Bronchial epithelial cell (primary cell): ENCODE measurements around the gene GMDS. TPM values are rescaled to one million over a fixed set of nuclear protein-coding genes. Genes with fewer than 3 reads are reported as not detected.

Source experiments
- DNase-seq: peaks from one replicate; pipeline ENCODE4 v3.0.0-alpha.2; 2010; ENCODE audit warnings: low read depth
- FAIRE-seq: peaks from 2 replicates; lab custom pipeline; 2011; peaks lifted over from hg19 to GRCh38; lab: Jason Lieb, UNC
- H3K27me3 ChIP-seq: 2 replicates; pipeline ENCODE4 v1.5.1; 2011; ENCODE audit warnings: low read length; ENCODE audit not compliant: control insufficient read depth, insufficient read depth
- H3K36me3 ChIP-seq: 2 replicates; pipeline ENCODE4 v1.5.1; 2011; ENCODE audit warnings: low read length; ENCODE audit not compliant: control insufficient read depth, insufficient read depth
- H3K4me3 ChIP-seq: 2 replicates; pipeline ENCODE4 v1.5.1; 2011; ENCODE audit warnings: mild to moderate bottlenecking, low read depth, low read length, control low read depth
- total RNA-seq: library from RNA; depleted of rRNA; stranded (reverse); fragments of >200 nt; gene quantifications from 2 replicates; pipeline ENCODE4 v1.2.1, GENCODE V29; 2014
- TF ChIP-seq, protein P1 (sequence below): IDR thresholded peaks from 2 replicates; pipeline ENCODE4 v1.5.1; 2011; ENCODE audit warnings: mild to moderate bottlenecking, moderate library complexity, low read length, control low read depth, inconsistent platforms; ENCODE audit not compliant: insufficient read depth, severe bottlenecking

GMDS gene
- total RNA-seq, 1 donor from 2014 or later: 8.2 TPM

- no peak for DNase-seq
- TF ChIP-seq, protein P1, sequence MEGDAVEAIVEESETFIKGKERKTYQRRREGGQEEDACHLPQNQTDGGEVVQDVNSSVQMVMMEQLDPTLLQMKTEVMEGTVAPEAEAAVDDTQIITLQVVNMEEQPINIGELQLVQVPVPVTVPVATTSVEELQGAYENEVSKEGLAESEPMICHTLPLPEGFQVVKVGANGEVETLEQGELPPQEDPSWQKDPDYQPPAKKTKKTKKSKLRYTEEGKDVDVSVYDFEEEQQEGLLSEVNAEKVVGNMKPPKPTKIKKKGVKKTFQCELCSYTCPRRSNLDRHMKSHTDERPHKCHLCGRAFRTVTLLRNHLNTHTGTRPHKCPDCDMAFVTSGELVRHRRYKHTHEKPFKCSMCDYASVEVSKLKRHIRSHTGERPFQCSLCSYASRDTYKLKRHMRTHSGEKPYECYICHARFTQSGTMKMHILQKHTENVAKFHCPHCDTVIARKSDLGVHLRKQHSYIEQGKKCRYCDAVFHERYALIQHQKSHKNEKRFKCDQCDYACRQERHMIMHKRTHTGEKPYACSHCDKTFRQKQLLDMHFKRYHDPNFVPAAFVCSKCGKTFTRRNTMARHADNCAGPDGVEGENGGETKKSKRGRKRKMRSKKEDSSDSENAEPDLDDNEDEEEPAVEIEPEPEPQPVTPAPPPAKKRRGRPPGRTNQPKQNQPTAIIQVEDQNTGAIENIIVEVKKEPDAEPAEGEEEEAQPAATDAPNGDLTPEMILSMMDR: no peak
These were observed 131.3 kb downstream of the GMDS start for GRCh38 chr6:2114100-2114499.

DNA sequence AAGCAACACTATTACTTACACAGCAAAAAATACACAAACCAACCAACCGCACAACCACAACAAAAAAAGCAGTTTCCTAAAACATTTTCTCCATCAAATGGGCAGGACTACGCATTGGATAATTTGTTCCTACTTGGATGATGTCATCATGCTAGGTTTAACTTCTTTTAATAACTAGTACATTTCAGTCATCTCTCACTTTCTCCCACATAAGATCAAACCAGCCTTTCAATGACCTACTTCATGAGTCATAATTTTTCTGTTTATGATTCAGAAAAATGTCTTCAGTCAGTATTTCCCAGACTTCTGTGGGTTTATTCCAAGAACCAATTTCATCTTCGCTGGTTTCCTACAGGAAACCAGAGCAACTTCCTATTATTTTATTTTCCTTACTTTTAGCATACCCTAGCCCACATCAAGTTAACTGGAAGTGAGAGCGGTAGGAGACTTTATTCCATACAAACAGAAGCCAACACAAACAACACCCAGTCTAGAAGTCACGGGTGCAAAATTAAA is 134.2 kb downstream of the GMDS start:
- Histone ChIP-seq H3K36me3 (no peaks in the 10 kb centered on the region), H3K27me3 (no peaks in the 10 kb centered on the region), H3K4me3 (no peak overlapping the region)
- no peak for FAIRE-seq
- DNase-seq: peak; percentile 89
- TF ChIP-seq, protein P1: no peak

More at GRCh38 chr6:2114100-2114499, 131.3 kb downstream of the GMDS start:
- no peaks in the 10 kb centered on the region for H3K27me3 ChIP-seq
- no peaks in the 10 kb centered on the region for H3K36me3 ChIP-seq
- no peak overlapping the region for H3K4me3 ChIP-seq
- FAIRE-seq: no peak

DNA sequence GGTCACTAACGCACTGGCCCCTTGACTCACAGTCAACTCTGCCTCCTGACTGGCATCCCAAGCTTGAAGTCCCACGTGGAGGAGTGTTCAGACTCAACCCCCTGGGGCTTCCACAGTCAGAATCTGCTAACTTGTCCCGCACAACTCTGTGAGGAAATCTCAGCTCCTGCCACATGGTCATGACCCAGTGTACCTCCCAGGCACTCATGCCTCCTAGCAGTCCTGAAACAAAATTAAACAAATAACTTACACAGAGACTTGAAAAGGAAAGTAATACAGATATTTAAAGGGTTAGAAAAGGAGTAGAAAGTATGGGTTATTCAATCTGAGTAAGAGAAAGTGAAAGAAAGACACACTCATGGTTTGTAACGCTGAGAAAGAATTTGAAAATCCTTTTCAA is 134.9 kb downstream of the GMDS start:
- Histone ChIP-seq H3K27me3 (no peaks in the 10 kb centered on the region), H3K4me3 (no peak overlapping the region), H3K36me3 (no peaks in the 10 kb centered on the region)
- no peak for DNase-seq
- no peak for FAIRE-seq
- TF ChIP-seq, protein P1: no peak

DNA sequence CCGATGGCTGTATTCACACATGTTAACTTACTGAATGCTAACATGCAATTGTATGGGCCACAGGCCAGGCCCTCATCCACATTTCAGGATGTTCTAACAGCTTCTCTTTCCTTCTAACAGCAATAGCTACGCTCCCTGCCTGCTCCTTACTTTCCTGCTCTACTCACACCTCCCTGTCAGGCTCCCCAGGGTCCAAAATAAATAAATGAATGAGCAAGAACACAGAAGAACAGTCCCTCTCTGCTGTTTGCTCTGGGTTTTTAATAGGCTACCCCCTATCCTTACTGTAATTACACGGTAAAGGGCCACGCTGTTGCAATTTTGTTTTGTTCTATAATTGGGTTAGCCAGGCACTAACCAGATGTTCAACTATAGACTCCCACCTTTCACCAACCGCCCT is 135.6 kb downstream of the GMDS start:
- DNase-seq (no peak), FAIRE-seq (peak; percentile 58)
- Histone ChIP-seq H3K36me3 (no peaks in the 10 kb centered on the region), H3K4me3 (no peak overlapping the region), H3K27me3 (no peaks in the 10 kb centered on the region)
- TF ChIP-seq, protein P1: no peak

DNA sequence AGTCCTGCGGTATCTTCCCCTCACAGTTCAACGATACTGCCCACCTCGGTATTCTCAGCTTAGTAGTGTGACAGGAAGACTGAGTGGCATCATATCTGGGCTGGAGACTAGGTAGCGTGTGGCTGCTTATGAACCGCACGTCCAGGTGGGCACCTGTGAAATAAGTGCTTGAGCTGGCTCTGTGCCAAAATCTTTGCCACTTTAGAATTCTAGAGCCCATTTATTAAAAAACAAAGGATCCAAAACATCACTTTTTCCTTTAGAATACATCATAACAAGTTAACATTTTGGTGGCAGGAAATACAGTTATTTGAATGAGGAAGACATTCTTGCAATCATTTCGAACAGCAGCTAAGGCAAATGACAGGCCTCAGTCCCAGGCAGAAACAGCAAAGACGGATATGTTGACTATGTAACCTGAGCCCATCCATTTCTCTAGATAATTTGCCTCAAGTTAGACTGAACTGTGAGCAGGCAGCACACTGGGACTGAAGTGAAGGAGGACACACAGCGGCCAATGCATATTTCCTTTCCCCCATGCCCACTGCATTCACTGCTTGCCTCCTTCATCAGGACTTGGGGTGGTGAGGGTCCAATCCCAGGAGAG is 136.6 kb downstream of the GMDS start:
- FAIRE-seq (no peak), DNase-seq (no peak)
- Histone ChIP-seq H3K4me3 (no peak overlapping the region), H3K36me3 (no peaks in the 10 kb centered on the region), H3K27me3 (no peaks in the 10 kb centered on the region)
- TF ChIP-seq, protein P1: no peak

GRCh38 chr6:2104524-2104880 is 140.9 kb downstream of the GMDS start:
- TF ChIP-seq, protein P1: no peak
- no peaks in the 10 kb centered on the region for H3K36me3 ChIP-seq
- DNase-seq (no peak), FAIRE-seq (no peak)
- no peaks in the 10 kb centered on the region for H3K27me3 ChIP-seq
- no peak overlapping the region for H3K4me3 ChIP-seq
